ENCODE data around the gene LCK. TPM values are rescaled to one million over a fixed set of nuclear protein-coding genes. Genes with fewer than 3 reads are reported as not detected.

The LCK gene
- total RNA-seq, 4 donors from 2014 or later, result 0.26 to 3.9 (median 1.4) TPM

GRCh38 chr1:32239790-32240139, 11.3 kb upstream of the LCK start:
- peaks cover 32% of the 10 kb centered on the region for H3K4me1 ChIP-seq
- DNase-seq (ENCODE audit: low spot score in 2 of 2), result peak in 1 of 2 donors; percentile 65
- peak overlapping the region; percentile 54 for H3K4me3 ChIP-seq
- no peaks in the 10 kb centered on the region for H3K9me3 ChIP-seq
- peak overlapping the region; percentile 59 for H3K27ac ChIP-seq
- WGBS, result 53% methylated on average over 3 of the region's 20 CpGs
- TF ChIP-seq CTCF (IDR thresholded peaks at IDR 0.05) (no peak), EP300 (IDR thresholded peaks at IDR 0.05) (no peak), POLR2A (IDR thresholded peaks at IDR 0.05) (no peak), POLR2AphosphoS5 (IDR thresholded peaks at IDR 0.05) (no peak)
- peaks cover 7% of the 10 kb centered on the region for H3K36me3 ChIP-seq
- H3K27me3 ChIP-seq, result no peaks in the 10 kb centered on the region

- TF ChIP-seq POLR2A (IDR thresholded peaks at IDR 0.05) (peak in 1 of 2 donors; percentile 29), CTCF (IDR thresholded peaks at IDR 0.05) (no peak)
- Histone ChIP-seq H3K27ac (peak overlapping the region; percentile 59), H3K4me1 (peaks cover 32% of the 10 kb centered on the region), H3K36me3 (peaks cover under 1% of the 10 kb centered on the region), H3K9me3 (no peaks in the 10 kb centered on the region), H3K27me3 (no peaks in the 10 kb centered on the region), H3K4me3 (peak overlapping the region; percentile 54)
- 5% methylated on average over 22 of the region's 62 CpGs for WGBS
- DNase-seq (ENCODE audit: low spot score in 2 of 2), result peak; percentile 84 to 86
Observed at GRCh38 chr1:32240140-32240951, 10.7 kb upstream of the LCK start.

- WGBS, result no CpG with 5 or more reads among the region's 55 CpGs
- no peaks in the 10 kb centered on the region for H3K27me3 ChIP-seq
- H3K36me3 ChIP-seq, result no peaks in the 10 kb centered on the region
- no peak for TF ChIP-seq POLR2A (IDR thresholded peaks at IDR 0.05)
- TF ChIP-seq CTCF (IDR thresholded peaks at IDR 0.05), result no peak
- H3K9me3 ChIP-seq, result no peaks in the 10 kb centered on the region
- peak overlapping the region; percentile 54 for H3K4me3 ChIP-seq
- DNase-seq (ENCODE audit: low spot score in 2 of 2), result peak; percentile 83 to 84
- peak overlapping the region; percentile 59 for H3K27ac ChIP-seq
- H3K4me1 ChIP-seq, result peaks cover 32% of the 10 kb centered on the region
Observed at GRCh38 chr1:32241001-32241763, 9.9 kb upstream of the LCK start.

GRCh38 chr1:32242341-32242851, 8.7 kb upstream of the LCK start:
- Histone ChIP-seq H3K36me3 (no peaks in the 10 kb centered on the region), H3K4me1 (peaks cover 41% of the 10 kb centered on the region), H3K27ac (no peak overlapping the region), H3K4me3 (no peak overlapping the region), H3K9me3 (no peaks in the 10 kb centered on the region), H3K27me3 (no peaks in the 10 kb centered on the region)
- DNase-seq (ENCODE audit: low spot score in 2 of 2), result no peak
- 25% methylated on average over 7 of the region's 7 CpGs for WGBS
- TF ChIP-seq POLR2A (IDR thresholded peaks at IDR 0.05) (no peak), POLR2AphosphoS5 (IDR thresholded peaks at IDR 0.05) (no peak), EP300 (IDR thresholded peaks at IDR 0.05) (no peak), CTCF (IDR thresholded peaks at IDR 0.05) (no peak)

- TF ChIP-seq POLR2A (IDR thresholded peaks at IDR 0.05) (no peak), POLR2AphosphoS5 (IDR thresholded peaks at IDR 0.05) (no peak), CTCF (IDR thresholded peaks at IDR 0.05) (no peak), EP300 (IDR thresholded peaks at IDR 0.05) (no peak)
- Histone ChIP-seq H3K27me3 (no peaks in the 10 kb centered on the region), H3K36me3 (no peaks in the 10 kb centered on the region), H3K4me1 (peaks cover 41% of the 10 kb centered on the region), H3K4me3 (no peak within 1 kb of the TSS), H3K9me3 (no peaks in the 10 kb centered on the region), H3K27ac (peak within 1 kb of the TSS; percentile 23)
- DNase-seq (ENCODE audit: low spot score in 2 of 2), result peak in 1 of 2 donors; percentile 72
- 17% methylated on average over 3 of the region's 3 CpGs for WGBS
Observed at GRCh38 chr1:32246888-32247273, 4.2 kb upstream of the LCK start, which contains the start of gene FAM167B. FAM167B (plus strand) TSS chr1:32247222; CDS start chr1:32247422, 200 bp downstream.
